ENCODE measurements around the gene ADRB1.

- TF ChIP-seq CTCF (IDR thresholded peaks at IDR 0.05 in 4 of 5, conservative IDR thresholded peaks at IDR 0.05 in 1 of 5) = no peak
- no peak for TF ChIP-seq POLR2A (IDR thresholded peaks at IDR 0.05)
These were observed 10.3 kb downstream of the ADRB1 start for GRCh38 chr10:114053946-114054345.

All from gastrocnemius medialis (tissue), 4 donors.